HEK293T (cell line): ENCODE results near the gene ANKRD44.

ENCODE experiments used
- CTCF ChIA-PET: fragments of 350-600 bp; formaldehyde crosslinking; extraction: SDS; loops from one replicate; lab custom pipeline; 2021; ENCODE audit warnings: antibody characterized with exemption, inconsistent platforms; lab: Yijun Ruan, JAX
- POLR2A ChIA-PET: fragments of 350-600 bp; formaldehyde crosslinking; extraction: SDS; loops from one replicate; lab custom pipeline; 2020; ENCODE audit warnings: antibody characterized with exemption, inconsistent platforms; lab: Yijun Ruan, JAX
- DNase-seq: peaks from one replicate; pipeline ENCODE4 v3.0.0; 2012; ENCODE audit warnings: mixed read lengths; ENCODE audit errors: extremely low spot score
- ARNT ChIP-seq: fragments of 450-650 bp; IDR thresholded peaks from 2 replicates; pipeline ENCODE4 v1.6.1; 2017; ENCODE audit warnings: mild to moderate bottlenecking
- BHLHE40 ChIP-seq: fragments of 450-650 bp; IDR thresholded peaks from 2 replicates; pipeline ENCODE4 v1.6.1; 2016; ENCODE audit warnings: mild to moderate bottlenecking, moderate library complexity, borderline replicate concordance
- CTBP1 ChIP-seq: fragments of 450-650 bp; IDR thresholded peaks from 2 replicates; pipeline ENCODE4 v1.6.1; 2016; ENCODE audit warnings: borderline replicate concordance
- ELF4 ChIP-seq: fragments of 450-650 bp; IDR thresholded peaks from 2 replicates; pipeline ENCODE4 v1.6.1; 2017; ENCODE audit warnings: antibody characterized with exemption
- FOXA1 ChIP-seq: fragments of 450-650 bp; IDR thresholded peaks from 2 replicates; pipeline ENCODE4 v1.6.1; 2016; ENCODE audit warnings: mild to moderate bottlenecking
- FOXK2 ChIP-seq: fragments of 450-650 bp; IDR thresholded peaks from 2 replicates; pipeline ENCODE4 v1.6.1; 2016; ENCODE audit warnings: mild to moderate bottlenecking
- FOXM1 ChIP-seq: fragments of 450-650 bp; IDR thresholded peaks from 2 replicates; pipeline ENCODE4 v1.6.1; 2017; ENCODE audit warnings: mild to moderate bottlenecking, borderline replicate concordance
- HDGF ChIP-seq: fragments of 450-650 bp; IDR thresholded peaks from 2 replicates; pipeline ENCODE4 v1.6.1; 2017; ENCODE audit warnings: antibody characterized with exemption, borderline replicate concordance
- L3MBTL2 ChIP-seq: fragments of 450-650 bp; conservative IDR thresholded peaks from 2 replicates; pipeline ENCODE4 v1.6.1; 2016; ENCODE audit warnings: mild to moderate bottlenecking
- LEF1 ChIP-seq: fragments of 450-650 bp; IDR thresholded peaks from 2 replicates; pipeline ENCODE4 v1.6.1; 2017; ENCODE audit warnings: mild to moderate bottlenecking, borderline replicate concordance
- NFRKB ChIP-seq: fragments of 450-650 bp; IDR thresholded peaks from 2 replicates; pipeline ENCODE4 v1.6.1; 2016; ENCODE audit warnings: mild to moderate bottlenecking, moderate library complexity
- SP1 ChIP-seq: fragments of 450-650 bp; IDR thresholded peaks from 2 replicates; pipeline ENCODE4 v1.6.1; 2017
- SUZ12 ChIP-seq: fragments of 450-650 bp; IDR thresholded peaks from 2 replicates; pipeline ENCODE4 v1.6.1; 2016; ENCODE audit warnings: mild to moderate bottlenecking
- TARDBP ChIP-seq: fragments of 450-650 bp; IDR thresholded peaks from 2 replicates; pipeline ENCODE4 v1.6.1; 2016
- ZNF384 ChIP-seq: fragments of 450-650 bp; IDR thresholded peaks from 2 replicates; pipeline ENCODE4 v1.6.1; 2016
- TF ChIP-seq, protein P1 (sequence below): fragments of 450-650 bp; IDR thresholded peaks from 2 replicates; pipeline ENCODE4 v1.6.1; 2016

Gene ANKRD44

DNA sequence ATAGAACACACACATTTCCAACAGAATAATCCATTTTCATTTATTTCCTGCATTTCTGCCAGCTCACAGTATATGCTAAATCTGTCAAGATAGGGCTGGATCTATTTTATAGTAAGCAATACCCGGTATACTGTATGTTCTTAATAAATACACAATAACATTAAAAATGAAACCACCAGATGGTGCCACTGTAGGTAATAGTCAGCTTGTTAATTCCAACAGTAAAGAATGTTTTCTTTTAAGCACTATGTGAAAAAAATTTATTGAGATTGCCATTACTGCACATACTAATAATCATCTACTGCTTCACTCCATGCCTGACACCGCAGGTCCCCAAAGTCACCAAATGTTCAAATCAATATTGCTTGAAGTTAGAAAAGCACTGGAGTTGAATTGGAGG is 252.6 kb downstream of the ANKRD44 start:
- TF ChIP-seq TARDBP (no peak), ZNF384 (no peak), FOXK2 (no peak), CTBP1 (no peak), ARNT (no peak), NFRKB (no peak), SP1 (no peak), SUZ12 (no peak), HDGF (no peak), LEF1 (no peak), ELF4 (no peak), FOXA1 (no peak), FOXM1 (no peak), BHLHE40 (no peak), L3MBTL2 (no peak)
- TF ChIP-seq, protein P1, sequence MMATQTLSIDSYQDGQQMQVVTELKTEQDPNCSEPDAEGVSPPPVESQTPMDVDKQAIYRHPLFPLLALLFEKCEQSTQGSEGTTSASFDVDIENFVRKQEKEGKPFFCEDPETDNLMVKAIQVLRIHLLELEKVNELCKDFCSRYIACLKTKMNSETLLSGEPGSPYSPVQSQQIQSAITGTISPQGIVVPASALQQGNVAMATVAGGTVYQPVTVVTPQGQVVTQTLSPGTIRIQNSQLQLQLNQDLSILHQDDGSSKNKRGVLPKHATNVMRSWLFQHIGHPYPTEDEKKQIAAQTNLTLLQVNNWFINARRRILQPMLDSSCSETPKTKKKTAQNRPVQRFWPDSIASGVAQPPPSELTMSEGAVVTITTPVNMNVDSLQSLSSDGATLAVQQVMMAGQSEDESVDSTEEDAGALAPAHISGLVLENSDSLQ: no peak
- CTCF ChIA-PET: no interaction called here
- POLR2A ChIA-PET: no interaction called here

DNA sequence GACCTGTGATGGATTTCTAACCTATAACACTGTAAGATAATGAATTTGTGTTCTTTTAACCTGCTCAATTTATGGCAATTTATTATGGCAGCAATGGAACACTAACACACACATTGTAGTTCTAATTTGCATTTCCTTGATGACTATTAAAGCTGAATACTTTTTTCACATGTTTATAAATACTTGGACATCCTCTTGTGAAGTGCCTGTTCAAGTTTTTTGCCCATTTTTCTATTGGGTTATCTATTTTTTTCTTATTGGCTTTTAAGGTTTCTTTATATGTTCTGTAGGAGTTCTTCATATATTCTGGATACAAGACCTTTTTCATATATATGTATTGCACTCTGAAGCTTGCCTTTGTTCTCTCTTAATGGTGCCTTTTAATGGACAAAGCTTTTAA is 255.5 kb downstream of the ANKRD44 start:
- ChIA-PET POLR2A (no interaction called here), CTCF (no interaction called here)
- TF ChIP-seq FOXM1: no peak
- TF ChIP-seq ELF4: no peak
- TF ChIP-seq ARNT: no peak
- no peak for TF ChIP-seq SP1
- no peak for TF ChIP-seq HDGF
- TF ChIP-seq NFRKB: no peak
- TF ChIP-seq ZNF384: no peak
- DNase-seq: no peak

More for the DNA sequence above, 252.6 kb downstream of the ANKRD44 start:
- DNase-seq: no peak

DNA sequence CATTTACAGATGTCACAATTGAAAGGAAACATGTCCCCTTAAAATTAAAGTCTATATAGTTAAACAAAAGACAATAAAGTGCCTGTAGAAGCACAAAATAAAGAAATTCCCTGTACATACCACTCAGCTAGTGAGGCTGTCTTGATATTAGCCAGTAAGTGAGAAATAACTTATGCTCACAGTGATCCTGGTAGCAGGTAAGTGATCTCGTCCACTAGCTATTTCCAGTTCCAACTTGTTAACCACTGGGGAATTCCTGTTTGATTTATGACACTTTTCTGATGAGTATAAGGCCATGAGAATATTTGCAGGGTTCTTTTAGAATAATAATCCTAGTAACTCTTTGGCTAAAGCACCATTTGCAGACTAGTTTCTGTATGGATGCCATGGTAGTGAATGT is 256.1 kb downstream of the ANKRD44 start:
- ChIA-PET CTCF (no interaction called here), POLR2A (no interaction called here)

DNA sequence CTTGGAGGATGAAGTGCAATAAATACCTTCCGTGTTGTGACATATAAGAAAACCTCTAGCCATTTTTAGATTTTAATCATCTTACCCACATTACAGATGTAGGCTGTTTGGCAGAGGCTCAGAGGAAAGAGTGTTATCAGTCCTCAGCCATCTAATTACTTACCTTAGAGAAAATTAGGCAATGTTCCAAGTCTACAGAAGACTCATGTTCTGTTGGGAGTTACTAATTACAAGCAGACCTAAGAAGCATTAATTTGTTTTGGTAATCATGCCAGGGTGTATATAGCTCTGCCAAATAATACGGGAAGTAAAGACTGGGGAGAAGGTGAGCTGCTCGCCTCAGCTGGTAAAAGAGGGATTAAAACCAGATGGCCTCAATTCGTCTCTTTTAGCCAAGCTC is 258.2 kb downstream of the ANKRD44 start:
- no peak for DNase-seq
- POLR2A ChIA-PET: no interaction called here
- CTCF ChIA-PET: no interaction called here
- TF ChIP-seq TARDBP (no peak), ELF4 (no peak), NFRKB (no peak)

More for the DNA sequence above, 256.1 kb downstream of the ANKRD44 start:
- no peak for DNase-seq
- TF ChIP-seq TARDBP (no peak), SUZ12 (no peak)

DNA sequence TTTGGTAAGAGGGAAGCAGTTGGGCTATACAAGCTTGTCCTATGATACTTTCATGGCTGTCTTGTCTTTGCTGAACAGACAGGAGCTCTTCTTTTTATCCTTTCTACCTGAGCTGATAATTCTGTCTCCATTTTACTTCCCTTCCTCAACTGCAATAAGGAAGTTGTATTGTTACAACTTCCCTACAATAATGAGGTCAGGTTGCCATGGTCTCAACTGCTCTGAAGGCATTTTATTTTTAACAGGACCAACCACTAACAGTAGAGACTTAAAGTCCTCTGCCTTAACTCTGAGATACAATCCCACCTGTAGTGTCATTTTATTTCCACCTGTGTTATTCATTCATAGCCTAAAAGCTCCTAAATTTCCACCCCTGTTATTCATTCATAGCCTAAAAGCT is 265.5 kb downstream of the ANKRD44 start:
- no peak for DNase-seq
- ChIA-PET CTCF (interaction anchor here (0.6 kb wide), 1 partner anchor 61 kb away, joined by 3 read pairs; no protein-coding TSS in a partner anchor), POLR2A (no interaction called here)
- TF ChIP-seq, protein P1: no peak
- TF ChIP-seq FOXK2 (no peak), SP1 (no peak), ARNT (no peak), ZNF384 (no peak), L3MBTL2 (no peak), NFRKB (no peak), TARDBP (no peak), SUZ12 (no peak), FOXM1 (no peak), ELF4 (no peak), BHLHE40 (no peak), CTBP1 (no peak), LEF1 (no peak), HDGF (no peak)

GRCh38 chr2:197042739-197043196 is 267.8 kb downstream of the ANKRD44 start:
- no peak for TF ChIP-seq ELF4
- no peak for TF ChIP-seq CTBP1
- no peak for TF ChIP-seq LEF1
- TF ChIP-seq FOXM1: no peak
- ChIA-PET POLR2A (no interaction called here), CTCF (no interaction called here)
- DNase-seq: no peak

DNA sequence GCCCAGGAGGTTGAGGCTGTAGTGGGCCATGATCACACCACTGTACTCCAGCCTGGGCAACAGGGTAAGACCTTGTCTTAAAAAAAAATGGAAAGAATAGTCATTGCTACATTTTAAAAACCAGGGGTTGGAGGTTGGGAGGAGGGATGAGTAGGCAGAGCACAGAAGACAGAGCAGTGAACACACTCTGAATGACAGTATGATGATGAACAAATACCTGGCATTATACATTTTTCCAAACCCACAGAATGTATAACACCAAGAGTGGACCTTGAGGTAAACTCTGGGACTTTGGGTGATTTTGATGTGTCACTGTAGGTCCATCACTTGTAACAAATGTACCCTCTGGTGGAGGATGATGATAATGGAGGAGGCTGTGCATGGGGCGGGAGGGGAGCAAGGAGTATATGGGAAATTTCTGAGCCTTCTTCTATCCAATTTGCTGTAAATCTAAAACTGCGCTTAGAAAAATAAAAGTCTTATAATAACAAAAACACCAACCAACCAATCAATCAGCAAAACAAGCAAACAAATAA is 272.6 kb downstream of the ANKRD44 start:
- DNase-seq: no peak
- no peak for TF ChIP-seq BHLHE40
- ChIA-PET POLR2A (no interaction called here), CTCF (no interaction called here)

DNA sequence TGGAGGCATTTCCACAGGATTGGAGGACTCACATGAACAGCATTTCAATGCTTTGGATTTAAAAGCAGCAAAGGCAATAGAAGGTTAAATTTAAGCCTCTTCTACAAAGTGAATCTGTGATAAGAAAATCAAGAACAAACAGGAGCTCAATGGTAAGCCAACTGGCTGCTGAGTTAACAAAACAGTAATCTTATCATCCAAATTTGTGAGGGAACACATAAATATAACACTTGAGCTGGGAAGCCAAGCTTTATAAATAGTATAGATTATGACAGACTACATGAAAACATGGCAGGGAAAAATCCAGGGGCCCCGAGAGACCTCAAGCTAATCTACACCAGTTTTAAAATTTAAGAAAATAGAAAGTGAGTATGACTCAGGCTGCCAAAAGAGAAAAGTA is 275.6 kb downstream of the ANKRD44 start:
- no peak for DNase-seq
- CTCF ChIA-PET: no interaction called here
- TF ChIP-seq FOXK2 (no peak), L3MBTL2 (no peak), FOXM1 (no peak), CTBP1 (no peak), TARDBP (no peak), BHLHE40 (no peak), ARNT (no peak), SUZ12 (no peak), FOXA1 (no peak), ZNF384 (no peak), LEF1 (no peak), ELF4 (no peak), NFRKB (no peak), SP1 (no peak), HDGF (no peak)
- TF ChIP-seq, protein P1: no peak
- POLR2A ChIA-PET: no interaction called here
